ENCODE results near the gene DAAM2. TPM values are rescaled to one million over a fixed set of nuclear protein-coding genes. Genes with fewer than 3 reads are reported as not detected.

The DAAM2 gene
- 13.6 and 17.7 TPM in 2 replicates for total RNA-seq

GRCh38 chr6:39791850-39792539 is at the start of gene DAAM2:
Gene DAAM2, plus strand, starts transcription at chr6:39792376. Its CDS starts 63,927 bp downstream, at chr6:39856303.

GRCh38 chr6:39934131-39934757 is 142.1 kb downstream of the DAAM2 start, which contains the start of gene MOCS1:
Gene MOCS1, minus strand, starts transcription at chr6:39934462. Its CDS starts 45 bp downstream, at chr6:39934417.

Other genes starting within 250 kb of the DAAM2 start
- 0.13 and 0.19 TPM in 2 replicates for gene KIF6, start 67.0 kb upstream of the DAAM2 start, total RNA-seq
- 10.7 and 11.1 TPM in 2 replicates for gene MOCS1, start 142.1 kb downstream of the DAAM2 start, total RNA-seq

Measured in aortic smooth muscle cell (primary cell).